Suppressor macrophage treated with lipopolysaccharide for 1 hour (primary cell): Measurements from ENCODE around the gene NRP2.

ENCODE experiments used
- DNase-seq, 3 donors: peaks; one replicate each; pipeline ENCODE4 v3.0.0-alpha.2; 2020 to 2022

NRP2 gene

DNA sequence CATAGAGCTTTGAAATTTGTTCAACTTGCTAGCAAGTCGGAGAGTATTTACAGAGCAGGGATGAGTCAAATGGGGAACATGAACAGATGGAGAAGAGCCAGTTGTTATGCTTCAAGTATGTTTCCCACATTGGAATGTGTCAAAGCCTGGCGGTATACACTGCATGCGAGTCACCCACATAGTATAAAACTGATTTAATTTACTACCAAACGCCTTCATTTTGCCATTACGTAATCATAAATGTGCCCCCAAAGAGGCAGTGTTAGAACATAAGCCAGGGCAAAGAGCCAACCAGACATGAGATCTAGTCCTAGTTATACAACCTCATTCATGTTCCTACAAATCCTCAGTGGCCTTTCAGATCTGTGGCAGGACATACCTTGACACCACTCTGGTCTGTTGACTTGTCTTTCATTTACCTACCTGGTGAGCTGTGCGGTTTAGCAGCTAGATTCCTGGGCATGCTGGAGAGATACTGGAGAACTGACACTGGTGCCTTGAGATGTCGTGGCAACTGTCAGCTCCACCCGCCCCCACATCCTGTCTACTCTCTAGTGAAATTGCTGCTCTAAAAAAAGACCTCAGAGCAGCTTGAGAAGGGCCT, 21.7 kb upstream of the NRP2 start:
- DNase-seq: peak; percentile 31 to 46 (median 39)

DNA sequence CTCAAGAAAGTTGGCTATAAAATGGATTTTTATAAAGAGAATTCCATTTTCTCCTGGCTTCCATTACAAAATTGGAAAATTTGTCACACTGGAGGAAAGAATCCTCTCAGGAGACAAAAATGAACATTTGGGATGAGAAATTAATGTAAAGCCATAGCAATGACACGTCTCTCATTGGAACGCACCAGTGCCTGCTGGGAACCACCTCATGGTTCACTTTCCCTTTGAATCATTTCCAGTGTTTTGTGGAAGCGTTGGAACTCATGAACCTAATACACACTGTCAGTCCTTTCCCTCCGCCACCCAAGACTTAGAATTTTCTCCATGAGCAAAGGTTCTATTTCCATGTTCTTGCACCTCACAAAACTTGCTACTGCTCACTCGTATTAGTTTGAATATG, 21.0 kb upstream of the NRP2 start:
- DNase-seq: no peak

DNA sequence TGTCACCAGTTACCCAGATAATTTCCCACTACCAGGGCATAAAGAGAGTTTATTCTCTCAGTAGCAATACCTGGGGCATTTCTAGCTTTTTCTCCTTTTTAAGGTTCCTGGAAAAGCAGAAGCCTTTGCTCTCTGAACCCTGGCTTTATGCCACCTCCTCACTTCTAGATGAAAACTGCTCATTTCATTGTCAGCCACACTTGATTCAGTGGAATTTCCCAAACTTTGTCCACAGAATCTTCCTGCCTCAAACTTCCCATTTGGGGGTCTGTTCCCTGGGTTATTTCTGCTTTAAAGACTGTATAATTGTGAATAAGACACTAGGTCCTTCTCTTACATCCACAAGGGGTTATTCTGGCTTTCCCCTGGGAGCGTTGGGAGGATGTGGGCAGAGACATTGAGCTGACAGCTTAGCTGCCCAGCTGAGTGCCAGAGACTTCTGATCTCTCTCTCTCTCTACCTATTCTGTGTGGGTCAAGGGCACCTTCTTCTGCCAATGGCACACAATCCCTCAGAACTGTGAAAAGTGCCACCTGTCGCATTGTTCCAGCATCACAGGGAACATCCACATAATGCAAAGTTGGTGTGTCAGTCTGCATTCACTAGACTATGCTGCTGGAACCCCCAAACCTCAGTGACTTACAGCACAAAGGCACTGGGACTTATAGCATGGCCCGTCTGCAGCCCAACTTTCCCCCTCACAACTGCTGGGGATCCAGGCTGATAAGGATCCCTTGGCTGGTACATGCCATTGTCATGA, 19.9 kb upstream of the NRP2 start:
- peak; percentile 52 to 64 (median 54) for DNase-seq

DNA sequence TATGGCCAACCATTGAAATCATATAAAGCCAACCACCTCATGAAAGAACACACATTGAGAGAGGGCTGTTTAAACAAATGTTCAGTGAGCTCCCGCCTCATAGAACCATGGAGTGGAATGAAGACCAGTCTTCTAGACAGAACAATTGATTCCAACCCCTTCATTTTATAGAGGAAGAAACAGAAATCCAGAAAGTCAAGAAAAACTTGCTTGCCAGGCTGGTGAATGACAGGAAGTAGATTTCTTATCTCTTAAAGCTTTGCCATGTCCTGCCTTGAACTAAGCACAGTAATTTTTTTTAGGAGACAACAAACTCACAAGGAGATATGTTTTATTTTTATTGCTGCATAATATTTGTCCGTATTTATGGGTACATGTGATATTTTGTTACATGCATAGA, 16.5 kb upstream of the NRP2 start:
- no peak for DNase-seq

DNA sequence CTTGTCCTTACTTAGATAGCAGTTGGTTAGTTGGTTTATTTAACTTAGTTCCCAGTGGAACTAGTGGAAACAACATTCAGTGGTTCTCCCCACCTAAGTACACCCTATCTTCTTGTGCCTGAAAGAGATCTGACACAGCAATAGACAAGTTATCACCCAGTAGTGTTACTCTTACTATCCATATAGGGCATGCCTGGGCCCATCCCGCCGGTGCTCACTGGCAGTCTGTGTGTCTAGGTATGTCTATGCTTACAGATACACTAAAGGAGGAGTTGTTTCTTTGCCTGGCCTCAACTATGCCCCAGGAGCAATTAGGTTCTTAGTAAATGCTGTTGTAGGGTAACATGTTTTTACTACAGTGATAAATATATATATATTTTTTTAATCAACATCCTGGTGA, 12.0 kb upstream of the NRP2 start:
- DNase-seq: no peak

DNA sequence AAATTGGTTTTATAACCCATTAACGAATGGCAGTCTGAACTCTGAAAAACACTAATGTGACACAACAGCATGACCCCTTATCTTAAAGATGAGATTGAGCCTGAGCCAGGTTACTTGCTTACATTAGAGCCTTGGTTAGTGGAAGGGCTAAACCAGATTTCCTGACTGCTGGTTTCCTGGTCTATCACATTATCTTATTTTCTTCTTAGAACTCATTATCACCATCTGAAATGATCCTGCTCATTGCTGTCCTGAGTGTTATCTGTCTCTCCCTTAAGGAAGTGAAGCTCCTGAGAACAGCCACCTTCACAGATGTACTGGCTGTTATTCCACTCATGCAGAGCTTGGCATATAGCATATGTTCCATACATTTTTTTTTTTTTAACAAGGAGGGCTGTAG, 9.0 kb upstream of the NRP2 start:
- DNase-seq: no peak

DNA sequence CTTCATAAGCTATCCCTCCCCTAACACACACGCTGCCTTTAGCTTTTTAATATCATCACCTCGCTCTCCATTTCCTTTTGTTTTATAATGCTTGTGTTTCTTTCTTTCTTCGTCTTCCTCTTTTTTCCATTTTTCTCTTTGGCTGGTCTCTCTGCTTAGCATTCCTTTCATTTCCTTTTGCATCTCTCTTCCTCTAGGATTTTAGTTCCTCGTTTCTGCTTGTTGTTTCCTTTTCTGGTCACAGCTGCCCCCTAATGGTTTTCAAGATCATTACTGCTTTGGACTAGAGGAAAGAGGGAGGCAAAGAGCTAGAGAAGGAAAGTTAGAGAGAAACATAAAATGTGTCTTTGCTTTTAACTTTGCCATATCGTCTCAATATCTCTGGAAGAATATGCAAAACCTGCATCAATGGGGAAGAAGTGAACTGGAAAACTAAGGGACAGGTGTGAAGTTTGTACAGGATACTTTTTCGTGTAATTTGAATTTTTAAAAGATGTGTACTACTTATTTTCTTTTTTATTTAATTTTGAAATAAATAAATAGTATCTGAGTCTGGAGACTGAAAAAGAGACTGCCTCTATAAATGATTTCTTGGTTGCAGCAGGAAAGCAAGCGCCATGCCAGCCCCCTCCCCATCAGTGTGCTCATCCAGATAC, 6.3 kb upstream of the NRP2 start:
- DNase-seq: peak; percentile 63 to 74 (median 73)

DNA sequence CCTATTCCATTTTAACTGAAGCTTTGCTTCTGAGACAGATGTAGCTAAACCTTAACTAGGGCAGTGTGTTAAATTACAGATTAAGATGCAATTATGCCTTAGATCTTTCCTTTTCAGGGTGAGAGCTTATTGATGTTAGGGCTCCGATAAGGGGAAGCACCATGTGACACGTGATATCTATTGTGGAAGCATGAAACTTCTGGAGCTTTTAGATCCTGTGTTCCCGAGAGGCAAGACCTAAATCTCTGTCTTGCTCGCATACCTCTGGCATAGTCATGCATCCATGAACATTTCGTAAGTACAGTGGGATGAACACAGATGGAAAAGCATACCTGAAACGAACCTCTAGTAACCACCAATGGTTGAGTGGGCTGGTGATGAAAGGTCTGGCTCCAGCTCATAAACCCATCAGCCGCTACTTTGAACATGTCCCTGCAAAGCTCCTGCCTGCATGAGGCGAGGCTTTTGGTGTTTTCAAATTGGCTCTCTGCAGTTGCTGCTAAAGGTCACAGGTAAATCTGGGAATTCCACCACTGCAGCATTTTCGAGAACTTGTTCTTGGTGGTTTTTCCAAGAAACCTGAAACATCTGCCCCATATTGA, 3.7 kb upstream of the NRP2 start:
- no peak for DNase-seq

DNA sequence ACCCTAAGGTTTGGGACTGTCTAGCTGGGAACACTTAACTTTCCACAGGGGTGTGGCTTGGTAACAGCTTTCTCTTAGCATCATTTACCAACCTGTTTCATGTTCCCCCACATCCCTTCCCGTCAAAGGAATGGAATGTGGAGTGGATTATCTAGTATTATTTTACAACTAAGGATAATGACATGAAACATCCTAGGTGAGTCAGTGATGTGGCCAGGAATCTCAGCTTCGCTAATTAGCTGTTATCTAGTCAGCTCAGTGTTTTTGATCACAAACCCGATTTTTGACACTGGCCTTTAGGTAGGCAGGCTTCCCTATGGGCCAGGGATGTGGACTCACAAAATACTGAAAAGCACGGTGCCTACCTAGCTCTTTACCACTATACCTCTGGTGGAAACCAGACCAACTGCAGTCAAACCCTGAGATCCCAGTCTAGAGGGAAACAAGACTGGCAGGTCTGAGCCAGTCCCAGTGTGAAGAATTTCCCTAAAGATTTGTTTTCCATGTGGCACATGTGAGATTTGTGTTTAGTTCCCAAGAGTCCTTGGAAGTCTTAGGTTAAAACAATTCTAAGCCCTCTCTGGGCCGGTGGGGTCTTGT, 2.8 kb upstream of the NRP2 start:
- DNase-seq: no peak

DNA sequence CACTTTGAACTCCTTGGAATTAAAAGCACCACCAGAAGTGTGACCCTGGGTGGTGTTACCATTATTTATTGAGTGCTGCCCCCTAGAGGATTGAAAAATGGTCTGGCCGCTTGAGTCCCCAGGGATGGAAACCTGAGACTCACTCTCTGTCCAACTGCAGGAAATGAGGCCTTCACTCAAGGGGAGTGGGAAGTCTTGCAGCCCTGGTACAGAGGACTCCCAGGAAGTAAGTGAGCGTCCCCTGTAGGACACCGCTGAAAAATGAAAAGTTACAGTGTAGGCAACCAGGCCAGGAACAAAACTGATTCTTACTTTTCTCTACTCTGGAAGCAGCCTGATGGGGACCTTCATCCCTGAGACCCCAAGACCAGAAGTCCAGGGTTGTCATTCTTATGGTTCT, 2.2 kb upstream of the NRP2 start:
- DNase-seq: peak; percentile 85 to 90 (median 87)

DNA sequence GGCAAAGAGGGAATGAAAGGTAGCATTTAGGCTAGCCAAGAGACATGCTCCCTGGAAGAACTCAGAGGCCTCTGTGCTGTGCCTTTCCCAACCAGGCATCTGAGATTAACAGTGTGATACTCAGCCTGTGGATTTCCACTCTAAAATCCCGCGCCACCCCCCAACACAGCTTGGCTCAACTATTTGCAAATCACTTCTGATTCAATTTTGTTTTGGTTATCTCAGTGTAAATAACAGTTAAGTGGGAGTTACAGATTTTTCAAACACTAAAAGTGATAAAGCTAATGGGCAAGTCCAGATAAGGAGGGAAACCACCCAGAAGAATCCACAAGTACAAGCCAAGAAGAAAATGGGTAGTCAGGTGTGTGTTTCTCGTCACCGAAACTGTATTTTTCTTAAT, 1.4 kb upstream of the NRP2 start:
- peak in 1 of 3 donors; percentile 20 for DNase-seq

DNA sequence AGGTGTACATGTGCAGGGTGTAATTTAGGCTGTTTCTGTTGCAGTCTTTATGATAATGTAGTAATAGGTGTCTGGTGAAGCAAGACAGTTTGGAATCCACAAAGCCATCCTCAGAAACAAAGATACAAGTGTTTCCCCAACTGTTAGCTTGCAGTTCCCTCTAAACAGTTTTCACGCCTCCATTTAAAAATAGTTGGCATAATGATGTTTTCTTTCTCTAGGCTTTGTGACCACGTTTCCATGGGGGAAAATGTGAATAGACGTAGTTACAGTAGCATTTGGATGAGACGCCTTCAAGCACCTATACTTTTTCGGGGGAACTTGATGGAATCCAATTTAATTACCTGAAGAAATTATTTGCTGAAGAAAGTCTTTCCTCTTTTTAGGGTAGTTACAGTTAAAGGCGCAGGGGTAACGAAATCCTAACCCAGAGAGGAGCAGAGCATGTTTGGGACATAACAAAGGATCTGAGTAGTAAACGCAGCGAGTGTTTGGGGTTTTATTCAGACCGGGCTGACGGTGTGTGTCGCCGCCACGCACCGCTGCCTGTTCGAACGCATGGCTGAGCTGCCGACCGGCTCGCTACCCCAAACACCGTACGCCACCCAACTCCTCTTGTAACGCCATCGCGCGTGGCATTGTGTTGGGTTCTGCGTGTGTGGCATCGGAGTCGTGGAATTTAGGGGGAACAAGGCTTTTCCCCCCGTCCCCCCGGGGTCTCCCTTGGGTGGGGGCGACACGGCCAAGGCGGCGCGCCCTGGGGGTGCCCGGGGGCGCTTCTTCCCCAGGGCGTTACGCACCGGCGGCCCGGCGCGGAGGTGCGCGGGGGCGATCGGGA, 681 bp upstream of the NRP2 start:
- peak in 1 of 3 donors; percentile 42 for DNase-seq

DNA sequence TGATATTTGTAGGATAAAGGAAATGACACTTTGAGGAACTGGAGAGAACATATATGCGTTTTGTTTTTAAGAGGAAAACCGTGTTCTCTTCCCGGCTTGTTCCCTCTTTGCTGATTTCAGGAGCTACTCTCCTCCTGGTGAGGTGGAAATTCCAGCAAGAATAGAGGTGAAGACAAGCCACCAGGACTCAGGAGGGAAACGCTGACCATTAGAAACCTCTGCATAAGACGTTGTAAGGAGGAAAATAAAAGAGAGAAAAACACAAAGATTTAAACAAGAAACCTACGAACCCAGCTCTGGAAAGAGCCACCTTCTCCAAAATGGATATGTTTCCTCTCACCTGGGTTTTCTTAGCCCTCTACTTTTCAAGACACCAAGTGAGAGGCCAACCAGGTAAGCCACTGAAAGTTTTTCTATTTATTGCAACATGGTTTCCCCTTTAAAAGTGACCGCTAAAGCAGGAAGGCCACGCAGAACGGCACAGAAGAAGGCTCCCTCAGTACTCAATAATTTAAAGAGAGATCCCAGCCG, 735 bp downstream of the NRP2 start:
- peak in 1 of 3 donors; percentile 35 for DNase-seq

DNA sequence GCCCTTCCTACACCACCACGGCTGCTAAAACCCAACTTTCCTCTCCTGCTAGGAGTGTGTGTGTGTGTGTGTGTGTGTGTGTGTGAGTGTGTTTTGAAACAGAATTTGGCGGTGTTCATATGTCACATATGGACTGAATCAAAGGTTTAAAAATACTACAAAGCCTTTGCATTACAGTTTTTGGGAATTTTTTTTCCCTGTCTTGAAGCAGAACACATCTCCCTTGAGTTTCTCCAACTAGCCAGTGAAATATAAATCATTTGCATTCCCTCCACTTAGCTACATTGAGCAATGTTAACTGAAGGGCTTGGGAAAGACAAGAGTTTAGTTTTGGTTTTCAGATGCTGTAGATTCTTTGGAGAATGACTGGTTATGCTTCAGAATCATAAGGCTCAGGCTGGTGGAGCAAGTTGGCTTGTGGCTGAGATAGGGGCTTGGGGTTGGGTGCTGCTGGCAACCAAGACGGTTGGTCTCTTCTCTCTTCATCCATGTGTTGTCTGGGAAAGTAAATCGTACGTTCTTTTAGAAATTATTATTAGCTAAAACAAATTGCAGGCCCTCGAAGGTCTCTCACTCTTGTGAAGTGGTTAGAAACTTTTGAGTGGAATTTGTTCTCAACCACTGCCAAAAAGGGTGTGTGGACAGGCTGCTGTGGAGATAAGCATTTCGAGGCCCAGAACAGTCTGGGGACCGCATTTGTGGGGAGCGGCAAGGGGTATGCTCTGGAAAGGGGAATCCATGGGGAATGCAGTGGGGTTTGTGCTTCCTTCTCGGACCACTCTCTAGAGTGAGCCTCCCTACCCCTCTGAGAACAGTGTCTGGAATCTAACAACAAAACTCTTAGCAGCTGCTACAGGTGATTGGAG, 1.4 kb downstream of the NRP2 start:
- DNase-seq: peak; percentile 33 to 63 (median 42)

DNA sequence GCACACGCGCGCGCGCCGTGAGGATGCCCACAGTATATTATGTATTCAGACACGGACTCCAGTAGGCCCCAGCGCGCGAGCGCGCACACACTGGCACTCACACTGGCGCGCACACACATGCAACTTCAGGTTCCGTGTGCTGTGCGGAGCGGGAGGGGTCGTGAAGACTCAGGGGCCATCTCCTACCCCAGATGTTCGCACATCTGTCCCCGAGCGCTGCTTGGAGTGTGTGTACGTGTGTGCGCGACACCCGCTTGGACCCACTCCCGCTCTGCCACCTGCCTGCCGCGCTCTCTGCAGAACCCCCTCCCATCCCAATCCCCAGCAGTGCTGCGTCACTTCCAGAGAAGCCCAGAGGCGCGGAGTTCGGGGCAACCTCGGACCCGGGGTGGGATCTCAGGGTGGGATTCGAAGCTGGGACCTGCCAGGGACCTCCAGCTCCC, 2.6 kb downstream of the NRP2 start:
- DNase-seq: peak; percentile 53 to 67 (median 55)

DNA sequence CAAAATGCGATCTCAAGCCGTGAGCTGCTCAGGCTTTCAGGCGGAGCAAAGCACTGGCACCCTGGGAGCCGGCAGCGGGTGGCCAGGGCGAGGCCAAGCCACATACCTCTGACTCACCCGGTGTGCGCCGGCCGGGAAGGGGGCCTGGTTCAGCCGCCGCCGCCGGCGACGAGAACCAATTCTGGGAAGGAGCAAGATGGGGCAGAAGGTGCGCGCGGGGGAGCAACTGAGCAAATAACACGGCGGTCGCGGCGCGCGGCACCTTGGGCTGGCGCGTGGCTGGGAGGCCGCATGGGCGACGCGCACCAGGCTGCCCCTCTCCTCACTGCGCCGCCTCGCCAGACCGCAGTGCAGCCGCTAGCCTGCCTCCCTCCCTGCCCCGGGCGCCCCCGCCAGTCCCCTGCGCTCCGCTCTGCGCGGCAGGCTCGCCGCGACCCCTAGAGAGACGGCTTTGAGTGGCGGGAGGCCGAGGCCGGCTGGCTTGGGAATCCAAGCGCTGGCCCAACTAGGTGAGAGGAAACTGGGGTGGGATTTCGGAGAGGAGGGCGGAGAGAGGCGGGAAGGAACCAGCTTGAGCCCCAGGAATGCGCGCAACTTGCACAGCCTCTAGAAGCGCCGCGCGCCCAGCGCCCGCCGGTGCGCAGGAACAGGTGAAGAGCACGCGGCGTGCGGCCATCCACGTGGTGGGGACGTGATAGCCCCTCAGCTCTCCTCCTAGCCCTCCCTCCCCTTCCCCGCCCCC, 3.2 kb downstream of the NRP2 start:
- DNase-seq: peak; percentile 72 to 80 (median 76)

DNA sequence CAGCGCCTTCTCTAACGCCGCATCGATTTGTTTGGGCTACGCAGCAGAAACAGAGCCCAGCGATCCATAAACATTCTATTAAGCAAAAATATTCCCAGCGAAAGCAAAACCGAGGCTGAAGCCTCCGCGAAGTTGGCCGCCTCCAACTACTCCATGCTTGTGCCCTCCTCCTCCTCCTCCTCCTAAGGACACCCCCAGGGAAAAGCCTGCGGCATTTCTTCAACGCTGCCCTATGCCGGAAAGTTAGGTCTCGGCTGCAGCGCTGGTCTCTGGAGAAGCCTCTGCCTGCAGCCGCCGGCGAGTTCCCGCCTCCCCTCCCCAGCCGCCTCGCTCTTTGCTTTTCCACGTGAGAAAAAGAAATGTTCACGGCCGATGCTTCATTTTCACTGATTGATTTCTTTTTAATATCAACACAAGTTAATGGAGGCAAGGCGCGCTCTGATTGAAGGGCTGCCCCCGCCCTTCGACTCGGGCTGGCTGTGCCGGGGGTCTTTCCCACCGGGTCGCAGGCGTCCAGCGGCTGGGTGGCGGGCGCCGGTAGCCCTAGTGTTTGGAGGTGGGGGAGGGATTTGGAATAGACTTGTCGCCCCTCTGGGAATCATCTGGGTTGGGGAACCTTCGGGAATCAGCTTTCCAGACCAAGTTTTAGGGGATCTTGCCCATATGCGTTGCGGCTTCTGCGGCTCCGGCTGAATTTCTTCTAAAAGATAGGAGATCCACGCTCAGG, 3.9 kb downstream of the NRP2 start:
- DNase-seq: peak; percentile 51 to 69 (median 52)

DNA sequence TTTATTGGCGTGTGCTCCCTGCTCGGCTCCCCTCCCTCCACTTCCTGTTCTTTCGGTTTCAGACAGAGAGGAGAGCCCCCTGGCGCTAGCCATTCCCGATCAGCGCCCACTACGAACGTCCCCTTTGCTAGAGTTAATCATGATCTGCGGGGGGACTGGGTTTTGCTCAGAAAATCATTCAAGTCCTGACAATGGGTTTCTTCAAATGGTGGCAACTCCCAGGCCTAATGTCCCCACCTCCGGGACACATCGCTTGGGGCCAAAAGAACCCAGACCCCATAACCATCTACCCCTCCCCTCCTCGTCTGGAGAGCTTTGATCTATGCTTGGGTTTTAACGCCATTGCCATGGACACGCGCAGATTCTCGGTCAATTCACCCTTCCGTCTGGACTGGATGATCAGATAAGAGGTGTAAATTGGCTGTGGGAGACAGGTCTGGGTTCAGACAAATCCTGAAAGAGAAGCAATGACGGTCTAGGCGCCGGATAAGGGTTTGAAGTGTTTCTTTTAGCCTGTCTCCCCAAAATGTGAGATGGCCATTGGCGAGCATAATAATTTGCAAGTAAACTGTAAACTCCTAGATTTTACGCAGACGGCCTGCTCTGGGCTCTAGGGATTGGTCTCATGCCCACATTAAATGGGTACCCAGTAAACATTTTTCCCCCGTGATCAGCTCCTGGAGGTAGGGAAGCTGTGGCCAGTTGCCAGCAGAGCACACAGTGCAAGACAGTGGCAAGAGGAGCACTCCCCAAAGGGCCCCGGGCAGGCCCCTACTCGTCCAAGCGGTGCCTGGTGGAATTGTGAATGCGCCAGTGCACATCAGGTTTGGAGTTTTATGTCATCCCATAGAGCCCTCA, 4.7 kb downstream of the NRP2 start:
- DNase-seq: peak; percentile 45 to 59 (median 56)

DNA sequence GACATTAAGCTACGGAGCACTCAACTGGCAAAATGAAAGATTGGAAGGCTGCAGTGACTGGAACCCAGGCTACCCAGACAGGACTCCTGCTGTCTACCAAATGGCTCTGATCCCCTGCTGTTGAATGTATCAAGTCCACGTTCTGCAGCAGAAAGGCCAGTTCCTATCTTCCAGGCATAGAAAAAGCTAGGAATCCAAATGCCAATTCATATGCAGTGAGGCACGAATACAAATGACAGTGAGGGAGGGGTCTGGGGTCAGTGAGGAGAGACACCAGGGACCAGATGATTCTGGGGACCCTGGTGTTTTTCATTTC, 5.3 kb downstream of the NRP2 start:
- DNase-seq: peak in 1 of 3 donors; percentile 7
